ENCODE data around the gene SASS6. TPM values are rescaled to one million over a fixed set of nuclear protein-coding genes. Genes with fewer than 3 reads are reported as not detected.

SASS6 gene
- total and polyA plus RNA-seq, 9 donors: 3.1 to 5.0 (median 3.9) TPM

DNA sequence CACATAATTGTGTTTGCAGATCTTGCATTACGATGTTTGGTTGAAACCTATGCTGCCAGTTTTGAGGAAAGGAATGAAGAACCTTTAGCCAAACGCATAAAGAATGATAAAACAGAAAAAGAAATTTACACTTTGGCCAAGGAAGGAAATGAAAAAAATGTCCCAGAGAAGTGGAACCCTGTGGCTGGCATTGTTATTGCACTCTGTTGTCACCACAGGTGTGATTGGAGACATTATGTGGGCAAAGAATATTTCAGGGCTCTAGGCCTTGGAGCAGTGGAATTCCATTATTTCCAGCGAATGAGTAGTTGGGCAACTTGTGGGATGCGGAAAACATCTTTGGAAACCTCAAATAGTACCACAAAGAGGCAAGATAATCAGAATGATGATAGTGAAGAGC, 15.1 kb upstream of the SASS6 start:
- Histone ChIP-seq H3K4me1 (ENCODE audit: control insufficient read depth, insufficient read depth, low read length) (no peaks in the 10 kb centered on the region), H3K27me3 (ENCODE audit: control insufficient read depth, insufficient read depth, low read length) (no peaks in the 10 kb centered on the region), H3K36me3 (ENCODE audit: control insufficient read depth, insufficient read depth, low read length) (peaks cover 20% of the 10 kb centered on the region), H3K9me3 (replicated peaks; ENCODE audit: control insufficient read depth, low read depth, low read length) (no peaks in the 10 kb centered on the region), H3K27ac (ENCODE audit: low read length) (no peak overlapping the region), H3K4me3 (ENCODE audit: low read length) (no peak overlapping the region)
- DNase-seq: no peak
- WGBS (ENCODE audit: insufficient coverage): 96% methylated on average over 3 of the region's 4 CpGs

DNA sequence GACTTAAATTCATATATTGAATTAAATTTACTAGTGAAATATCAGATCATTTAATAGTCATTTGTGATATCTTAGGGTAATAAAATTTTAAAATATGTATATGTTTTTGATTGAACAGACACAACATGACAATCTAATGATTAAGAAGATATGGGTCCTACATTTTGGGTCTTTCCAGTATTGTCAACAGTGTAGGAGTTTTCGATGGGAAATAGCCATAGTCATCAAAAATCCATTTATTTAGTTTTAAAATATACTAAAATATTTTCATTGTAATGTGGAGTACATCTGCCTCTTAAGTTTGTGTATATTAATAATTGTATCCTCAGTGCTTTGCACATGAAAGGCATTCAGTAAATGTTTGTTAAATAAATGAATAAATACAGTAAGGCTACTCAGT, 14.2 kb upstream of the SASS6 start:
- no peak overlapping the region for H3K4me3 ChIP-seq (ENCODE audit: low read length)
- no peaks in the 10 kb centered on the region for H3K9me3 ChIP-seq (replicated peaks; ENCODE audit: control insufficient read depth, low read depth, low read length)
- no peaks in the 10 kb centered on the region for H3K27me3 ChIP-seq (ENCODE audit: control insufficient read depth, insufficient read depth, low read length)
- no peak overlapping the region for H3K27ac ChIP-seq (ENCODE audit: low read length)
- WGBS (ENCODE audit: insufficient coverage): no CpG with 5 or more reads among the region's 1 CpG
- H3K36me3 ChIP-seq (ENCODE audit: control insufficient read depth, insufficient read depth, low read length): peaks cover 23% of the 10 kb centered on the region
- no peak for DNase-seq
- no peaks in the 10 kb centered on the region for H3K4me1 ChIP-seq (ENCODE audit: control insufficient read depth, insufficient read depth, low read length)

GRCh38 chr1:100145116-100145515, 12.4 kb upstream of the SASS6 start:
- Histone ChIP-seq H3K9me3 (replicated peaks; ENCODE audit: control insufficient read depth, low read depth, low read length) (no peaks in the 10 kb centered on the region), H3K27me3 (ENCODE audit: control insufficient read depth, insufficient read depth, low read length) (no peaks in the 10 kb centered on the region), H3K36me3 (ENCODE audit: control insufficient read depth, insufficient read depth, low read length) (peaks cover 29% of the 10 kb centered on the region), H3K4me3 (ENCODE audit: low read length) (no peak overlapping the region), H3K27ac (ENCODE audit: low read length) (no peak overlapping the region), H3K4me1 (ENCODE audit: control insufficient read depth, insufficient read depth, low read length) (no peaks in the 10 kb centered on the region)
- WGBS (ENCODE audit: insufficient coverage): 100% methylated on average over 2 of the region's 3 CpGs
- no peak for DNase-seq

DNA sequence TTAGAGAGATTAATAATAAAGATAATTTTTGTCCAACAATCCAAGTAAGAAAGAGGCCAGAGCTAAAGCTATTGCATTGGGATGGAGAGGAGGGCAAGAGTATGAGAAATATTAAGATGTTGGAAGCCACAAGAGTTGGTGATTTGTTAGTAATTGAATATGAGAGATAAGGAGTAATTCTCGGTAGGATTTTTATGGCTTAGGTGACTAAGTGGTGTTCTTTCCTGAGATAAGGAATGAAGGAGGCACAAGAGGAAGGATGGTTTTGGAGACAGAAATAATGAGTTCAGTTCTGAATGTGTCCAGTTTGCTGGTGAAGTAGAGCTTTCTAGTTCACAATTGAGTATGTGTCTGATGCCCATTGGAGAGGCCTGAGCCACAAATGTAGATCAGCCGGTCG, 9.6 kb upstream of the SASS6 start:
- Histone ChIP-seq H3K9me3 (replicated peaks; ENCODE audit: control insufficient read depth, low read depth, low read length) (no peaks in the 10 kb centered on the region), H3K36me3 (ENCODE audit: control insufficient read depth, insufficient read depth, low read length) (peaks cover 35% of the 10 kb centered on the region), H3K27ac (ENCODE audit: low read length) (no peak overlapping the region), H3K27me3 (ENCODE audit: control insufficient read depth, insufficient read depth, low read length) (no peaks in the 10 kb centered on the region), H3K4me1 (ENCODE audit: control insufficient read depth, insufficient read depth, low read length) (no peaks in the 10 kb centered on the region), H3K4me3 (ENCODE audit: low read length) (no peak overlapping the region)
- WGBS (ENCODE audit: insufficient coverage): 91% methylated on average over 3 of the region's 3 CpGs
- DNase-seq: no peak

GRCh38 chr1:100141192-100141591, 8.5 kb upstream of the SASS6 start:
- H3K4me3 ChIP-seq (ENCODE audit: low read length): no peak overlapping the region
- WGBS (ENCODE audit: insufficient coverage): no CpG with 5 or more reads among the region's 4 CpGs
- peaks cover 37% of the 10 kb centered on the region for H3K36me3 ChIP-seq (ENCODE audit: control insufficient read depth, insufficient read depth, low read length)
- H3K9me3 ChIP-seq (replicated peaks; ENCODE audit: control insufficient read depth, low read depth, low read length): no peaks in the 10 kb centered on the region
- H3K27me3 ChIP-seq (ENCODE audit: control insufficient read depth, insufficient read depth, low read length): no peaks in the 10 kb centered on the region
- DNase-seq: no peak
- no peaks in the 10 kb centered on the region for H3K4me1 ChIP-seq (ENCODE audit: control insufficient read depth, insufficient read depth, low read length)
- H3K27ac ChIP-seq (ENCODE audit: low read length): no peak overlapping the region

DNA sequence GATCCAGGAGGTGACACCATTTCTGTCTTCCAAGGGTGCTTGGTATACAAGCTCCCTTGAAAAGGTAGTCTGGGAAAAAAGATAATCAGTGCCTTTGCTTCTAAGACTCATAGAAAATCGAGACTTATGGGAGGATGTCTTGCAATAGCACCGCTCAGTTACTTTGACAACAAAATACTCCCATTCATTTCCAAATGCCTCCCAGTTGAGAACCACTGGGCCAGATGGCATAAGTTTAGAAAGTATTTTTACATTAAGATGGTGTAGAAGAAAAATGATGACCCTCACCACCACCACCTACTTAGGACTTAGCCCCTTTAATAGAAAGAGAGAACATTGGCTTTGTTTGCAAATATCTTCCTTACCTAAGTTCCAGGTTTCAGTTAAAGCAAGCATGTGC, 4.9 kb upstream of the SASS6 start:
- Histone ChIP-seq H3K4me3 (ENCODE audit: low read length) (no peak overlapping the region), H3K36me3 (ENCODE audit: control insufficient read depth, insufficient read depth, low read length) (peaks cover 29% of the 10 kb centered on the region), H3K4me1 (ENCODE audit: control insufficient read depth, insufficient read depth, low read length) (peaks cover 2% of the 10 kb centered on the region), H3K9me3 (replicated peaks; ENCODE audit: control insufficient read depth, low read depth, low read length) (no peaks in the 10 kb centered on the region), H3K27me3 (ENCODE audit: control insufficient read depth, insufficient read depth, low read length) (no peaks in the 10 kb centered on the region), H3K27ac (ENCODE audit: low read length) (no peak overlapping the region)
- no peak for DNase-seq
- no CpG with 5 or more reads among the region's 2 CpGs for WGBS (ENCODE audit: insufficient coverage)

DNA sequence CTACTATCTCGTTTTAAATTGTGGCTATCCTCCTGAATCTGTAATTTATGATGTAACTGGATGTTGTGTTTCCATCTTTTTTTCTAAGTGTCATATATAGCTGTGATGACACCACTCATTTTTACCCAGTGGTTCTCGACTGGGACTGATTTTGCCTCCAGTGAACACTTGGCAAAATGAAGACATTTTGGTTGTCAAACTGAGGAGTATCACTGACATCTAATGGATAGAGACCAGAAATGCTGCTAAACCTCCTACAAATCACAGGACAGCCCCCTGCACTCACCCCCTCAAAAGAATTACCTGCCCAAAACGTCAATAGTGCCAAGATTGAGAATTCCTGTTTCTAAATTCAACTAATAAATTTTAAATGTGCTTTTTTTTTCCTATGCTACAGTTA, 2.1 kb upstream of the SASS6 start:
- WGBS (ENCODE audit: insufficient coverage): no CpG with 5 or more reads among the region's 3 CpGs
- no peak for DNase-seq
- peaks cover 4% of the 10 kb centered on the region for H3K4me1 ChIP-seq (ENCODE audit: control insufficient read depth, insufficient read depth, low read length)
- no peak overlapping the region for H3K27ac ChIP-seq (ENCODE audit: low read length)
- peaks cover 14% of the 10 kb centered on the region for H3K36me3 ChIP-seq (ENCODE audit: control insufficient read depth, insufficient read depth, low read length)
- no peak overlapping the region for H3K4me3 ChIP-seq (ENCODE audit: low read length)
- no peaks in the 10 kb centered on the region for H3K9me3 ChIP-seq (replicated peaks; ENCODE audit: control insufficient read depth, low read depth, low read length)
- no peaks in the 10 kb centered on the region for H3K27me3 ChIP-seq (ENCODE audit: control insufficient read depth, insufficient read depth, low read length)

GRCh38 chr1:100131623-100132022, 1.1 kb downstream of the SASS6 start:
- Histone ChIP-seq H3K27ac (ENCODE audit: low read length) (no peak overlapping the region), H3K4me1 (ENCODE audit: control insufficient read depth, insufficient read depth, low read length) (peaks cover 4% of the 10 kb centered on the region), H3K4me3 (ENCODE audit: low read length) (no peak overlapping the region), H3K36me3 (ENCODE audit: control insufficient read depth, insufficient read depth, low read length) (no peaks in the 10 kb centered on the region), H3K27me3 (ENCODE audit: control insufficient read depth, insufficient read depth, low read length) (no peaks in the 10 kb centered on the region), H3K9me3 (replicated peaks; ENCODE audit: control insufficient read depth, low read depth, low read length) (no peaks in the 10 kb centered on the region)
- DNase-seq: no peak
- WGBS (ENCODE audit: insufficient coverage): 86% methylated on average over 2 of the region's 8 CpGs

DNA sequence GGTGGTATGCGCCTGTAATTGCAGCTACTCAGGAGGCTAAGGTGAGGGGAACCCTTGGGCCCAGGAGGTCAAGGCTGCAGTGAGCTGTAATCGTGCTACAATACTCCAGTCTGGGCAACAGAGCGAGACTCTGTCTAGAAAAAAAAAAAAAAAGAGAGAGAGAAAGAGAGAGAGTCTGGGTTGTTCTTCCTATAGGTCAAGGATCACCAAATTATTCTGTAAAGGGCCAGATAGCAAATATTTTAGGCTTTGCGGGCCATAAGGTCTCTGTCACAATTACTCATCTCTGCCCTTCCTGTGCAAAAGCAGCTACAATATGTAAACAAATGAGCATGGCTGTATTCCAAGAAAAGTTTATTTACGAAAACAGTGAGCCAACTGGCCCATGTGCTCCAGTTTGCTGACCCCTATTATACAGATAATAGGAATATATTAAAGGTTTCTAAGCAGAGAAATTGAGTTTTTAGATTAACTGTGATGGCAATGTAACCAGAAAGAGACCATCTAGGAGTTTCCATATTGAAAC, 2.1 kb downstream of the SASS6 start:
- Histone ChIP-seq H3K27ac (ENCODE audit: low read length) (no peak overlapping the region), H3K4me3 (ENCODE audit: low read length) (no peak overlapping the region), H3K36me3 (ENCODE audit: control insufficient read depth, insufficient read depth, low read length) (no peaks in the 10 kb centered on the region), H3K27me3 (ENCODE audit: control insufficient read depth, insufficient read depth, low read length) (no peaks in the 10 kb centered on the region), H3K9me3 (replicated peaks; ENCODE audit: control insufficient read depth, low read depth, low read length) (no peaks in the 10 kb centered on the region), H3K4me1 (ENCODE audit: control insufficient read depth, insufficient read depth, low read length) (peaks cover 4% of the 10 kb centered on the region)
- 95% methylated on average over 3 of the region's 5 CpGs for WGBS (ENCODE audit: insufficient coverage)
- DNase-seq: no peak

DNA sequence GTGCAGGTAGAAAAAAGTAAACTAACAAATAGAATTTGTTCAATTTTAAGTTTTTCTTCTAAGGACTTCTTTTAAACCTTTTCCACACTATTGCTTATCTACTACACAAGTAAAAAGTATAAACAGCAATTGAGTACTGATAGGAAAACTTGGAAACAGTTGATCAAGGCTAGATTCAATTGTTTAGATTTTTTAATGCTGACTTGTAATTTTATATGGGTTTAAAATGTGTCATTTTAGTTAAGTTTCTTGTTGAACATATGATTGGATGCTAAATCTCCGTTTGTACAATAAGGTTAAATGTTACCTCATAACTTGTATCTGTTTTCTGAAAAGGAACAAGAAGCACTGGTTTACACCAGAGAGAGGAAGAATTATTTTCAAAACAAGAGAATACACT, 5.5 kb downstream of the SASS6 start:
- Histone ChIP-seq H3K4me3 (ENCODE audit: low read length) (no peak overlapping the region), H3K36me3 (ENCODE audit: control insufficient read depth, insufficient read depth, low read length) (no peaks in the 10 kb centered on the region), H3K27me3 (ENCODE audit: control insufficient read depth, insufficient read depth, low read length) (no peaks in the 10 kb centered on the region), H3K27ac (ENCODE audit: low read length) (no peak overlapping the region), H3K4me1 (ENCODE audit: control insufficient read depth, insufficient read depth, low read length) (peaks cover 2% of the 10 kb centered on the region), H3K9me3 (replicated peaks; ENCODE audit: control insufficient read depth, low read depth, low read length) (no peaks in the 10 kb centered on the region)
- no CpG with 5 or more reads among the region's 1 CpG for WGBS (ENCODE audit: insufficient coverage)
- DNase-seq: no peak

- H3K27ac ChIP-seq (ENCODE audit: low read length): no peak overlapping the region
- no peaks in the 10 kb centered on the region for H3K27me3 ChIP-seq (ENCODE audit: control insufficient read depth, insufficient read depth, low read length)
- DNase-seq: no peak
- H3K36me3 ChIP-seq (ENCODE audit: control insufficient read depth, insufficient read depth, low read length): peaks cover 4% of the 10 kb centered on the region
- no peak overlapping the region for H3K4me3 ChIP-seq (ENCODE audit: low read length)
- H3K4me1 ChIP-seq (ENCODE audit: control insufficient read depth, insufficient read depth, low read length): no peaks in the 10 kb centered on the region
- no peaks in the 10 kb centered on the region for H3K9me3 ChIP-seq (replicated peaks; ENCODE audit: control insufficient read depth, low read depth, low read length)
- WGBS (ENCODE audit: insufficient coverage): no CpG with 5 or more reads among the region's 1 CpG
Observed at GRCh38 chr1:100122177-100122576, 10.6 kb downstream of the SASS6 start.

Data from muscle of leg (tissue), 11 donors.